NB4 (cell line): ENCODE data around the gene PEX12.

ENCODE experiments used
- DNase-seq: peaks from one replicate; pipeline ENCODE4 v3.0.0; 2010; ENCODE audit warnings: low read depth
- H3K4me3 ChIP-seq: one replicate; pipeline ENCODE4 v1.5.1; 2011; ENCODE audit warnings: mild to moderate bottlenecking, low read depth, low read length, moderate library complexity
- CTCF ChIP-seq: IDR thresholded peaks from one replicate; pipeline ENCODE4 v1.5.1; 2012; ENCODE audit warnings: low read depth, low read length
- MAX ChIP-seq: IDR thresholded peaks from 2 replicates; pipeline ENCODE4 v1.6.1; 2011; ENCODE audit warnings: low read depth, low read length
- MYC ChIP-seq: IDR thresholded peaks from 2 replicates; pipeline ENCODE4 v1.6.1; 2011; ENCODE audit warnings: low read depth, low read length
- POLR2A ChIP-seq: IDR thresholded peaks from 2 replicates; pipeline ENCODE4 v1.6.1; 2011; ENCODE audit warnings: mild to moderate bottlenecking; ENCODE audit not compliant: insufficient read length; ENCODE audit errors: extremely low read depth

The PEX12 gene

GRCh38 chr17:35548208-35548810 is 30.1 kb downstream of the PEX12 start:
- no peak overlapping the region for H3K4me3 ChIP-seq
- no peak for TF ChIP-seq MAX
- no peak for TF ChIP-seq CTCF
- no peak for TF ChIP-seq POLR2A
- DNase-seq, result no peak

DNA sequence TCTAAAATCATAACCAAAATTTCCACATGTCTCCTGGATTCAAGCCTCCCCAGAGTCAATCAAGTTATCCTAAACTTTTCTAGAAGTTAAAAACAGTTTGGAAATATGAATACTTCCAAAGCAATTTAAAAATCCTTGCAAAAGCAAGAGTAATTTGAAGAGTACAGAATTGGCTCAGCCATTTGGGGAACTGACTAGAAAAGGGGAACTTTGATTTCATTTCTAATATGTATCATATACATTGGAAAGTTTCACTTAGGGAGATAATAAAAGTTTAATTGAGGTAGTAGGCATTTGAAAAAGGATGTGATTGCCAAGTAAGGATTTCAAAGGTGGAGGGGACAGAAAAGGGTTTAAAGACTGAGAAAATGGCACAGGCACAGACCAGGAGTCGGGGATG is 31.9 kb downstream of the PEX12 start:
- H3K4me3 ChIP-seq, result no peak overlapping the region
- no peak for DNase-seq
- TF ChIP-seq MAX, result no peak
- TF ChIP-seq CTCF, result no peak
- TF ChIP-seq POLR2A, result no peak
- TF ChIP-seq MYC, result no peak

DNA sequence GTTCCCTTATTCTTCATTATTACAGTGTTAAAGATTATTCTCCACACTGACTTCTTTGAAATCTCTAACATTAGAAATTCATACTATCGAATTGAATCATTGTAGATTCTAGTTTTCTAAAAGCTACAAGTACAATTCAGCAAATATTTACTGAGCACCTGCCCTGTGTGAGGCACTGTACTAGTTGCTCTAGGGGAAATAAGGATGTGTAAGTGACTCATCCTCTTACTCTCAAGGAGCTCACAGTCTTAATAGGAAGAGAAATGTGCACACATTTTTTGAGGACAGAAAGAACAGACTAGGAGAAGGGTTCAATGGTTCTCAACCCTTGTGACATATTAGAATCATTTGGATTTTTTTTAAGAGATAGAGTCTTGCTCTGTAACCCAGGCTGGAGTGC is 33.2 kb downstream of the PEX12 start:
- H3K4me3 ChIP-seq, result no peak overlapping the region
- DNase-seq, result no peak
- TF ChIP-seq MAX (no peak), POLR2A (no peak), CTCF (no peak), MYC (no peak)

GRCh38 chr17:35543856-35544255 is 34.5 kb downstream of the PEX12 start:
- DNase-seq, result no peak
- H3K4me3 ChIP-seq, result no peak overlapping the region
- TF ChIP-seq CTCF (no peak), POLR2A (no peak), MYC (no peak), MAX (no peak)

GRCh38 chr17:35542990-35543389 is 35.4 kb downstream of the PEX12 start:
- no peak for DNase-seq
- H3K4me3 ChIP-seq, result no peak overlapping the region
- TF ChIP-seq POLR2A (no peak), MYC (no peak), CTCF (no peak), MAX (no peak)

- no peak for DNase-seq
- peak overlapping the region; percentile 67 for H3K4me3 ChIP-seq
These were observed 36.9 kb downstream of the PEX12 start for GRCh38 chr17:35541434-35541833.

More at GRCh38 chr17:35541434-35541833, 36.9 kb downstream of the PEX12 start:
- TF ChIP-seq MAX (no peak), MYC (no peak), POLR2A (no peak), CTCF (no peak)
